ENCODE data around the gene BNC2.
"Not testable (repeated sequence)": the region's sequence is repeated elsewhere in the genome, so short reads cannot be mapped to it uniquely, and the experiment has no call there.

Gene BNC2

DNA sequence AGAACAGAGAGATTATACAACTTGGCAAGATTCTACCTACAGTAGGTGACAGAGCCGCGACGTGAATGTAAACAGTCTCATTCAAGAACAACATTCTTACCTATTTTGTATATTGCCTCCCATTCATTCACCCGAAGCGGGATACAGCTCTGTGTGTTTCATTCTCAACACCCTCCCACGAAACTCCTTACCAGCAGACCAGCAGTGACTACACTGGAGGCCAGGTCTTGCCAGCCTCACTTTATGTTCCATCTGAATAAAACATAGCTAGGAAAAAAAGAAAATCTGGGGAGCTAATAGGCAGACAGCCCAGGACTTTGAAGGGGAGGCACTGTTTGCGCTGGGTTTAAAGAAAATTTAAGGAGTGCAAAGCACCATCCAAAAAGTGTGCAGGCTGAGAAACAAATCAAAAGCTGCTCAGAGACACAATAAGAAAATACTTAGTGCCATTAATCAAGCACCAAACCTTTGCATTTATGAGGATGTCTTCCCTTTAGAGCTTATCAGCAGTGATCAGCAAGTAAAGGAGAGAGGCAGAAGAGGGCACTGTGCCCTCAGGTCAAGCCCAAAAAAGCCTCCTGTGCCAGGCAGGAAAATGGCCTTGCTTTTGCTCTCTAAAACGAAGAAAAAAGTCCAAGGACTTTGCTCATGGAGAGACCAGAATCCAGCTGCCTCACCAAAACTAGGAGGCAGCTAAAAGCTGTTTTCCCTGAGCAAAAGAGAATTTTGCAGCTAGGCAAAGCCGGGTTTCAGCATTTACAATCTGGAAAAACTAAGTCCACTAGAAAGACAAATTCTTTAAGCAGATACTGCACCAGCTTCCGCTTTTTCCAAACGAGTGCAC lies 295.1 kb downstream of the BNC2 start:
- peak in 1 of 2 experiments; percentile 35 for DNase-seq

DNA sequence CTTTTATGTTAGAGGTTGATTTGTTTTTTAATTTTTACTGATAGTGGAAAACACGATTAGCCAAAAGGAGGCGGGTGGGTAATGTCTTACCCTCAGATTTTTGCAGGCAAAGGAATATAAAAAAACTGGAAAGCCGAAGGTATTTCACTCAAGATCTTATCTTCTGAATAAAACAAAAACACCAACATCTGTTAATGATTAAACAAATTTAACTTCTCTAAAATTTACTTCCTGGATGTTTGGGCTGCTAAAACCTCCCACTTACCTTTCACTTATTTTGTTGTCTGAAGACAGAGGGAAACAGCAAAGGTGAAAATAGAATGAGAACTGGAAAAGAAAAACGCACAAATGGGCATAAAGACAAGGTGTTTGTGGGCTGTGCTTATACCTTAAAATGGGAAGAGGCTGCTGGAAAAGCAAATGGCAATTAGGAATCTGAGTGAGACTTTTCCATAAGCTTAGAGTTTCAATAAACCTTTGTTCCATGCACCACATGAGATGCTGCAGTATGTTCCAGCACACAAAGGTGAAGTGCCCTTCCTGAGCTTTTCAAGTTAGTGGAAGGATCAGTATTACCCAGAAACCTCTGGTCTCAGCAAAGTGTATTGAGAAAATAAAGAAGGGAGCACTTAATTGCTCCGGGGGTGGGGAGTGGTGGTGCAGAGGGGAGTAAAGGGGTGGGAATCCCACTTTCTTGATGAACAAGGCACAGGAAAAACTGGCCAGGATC lies 298.3 kb downstream of the BNC2 start:
- peak; percentile 51 to 61 for DNase-seq

DNA sequence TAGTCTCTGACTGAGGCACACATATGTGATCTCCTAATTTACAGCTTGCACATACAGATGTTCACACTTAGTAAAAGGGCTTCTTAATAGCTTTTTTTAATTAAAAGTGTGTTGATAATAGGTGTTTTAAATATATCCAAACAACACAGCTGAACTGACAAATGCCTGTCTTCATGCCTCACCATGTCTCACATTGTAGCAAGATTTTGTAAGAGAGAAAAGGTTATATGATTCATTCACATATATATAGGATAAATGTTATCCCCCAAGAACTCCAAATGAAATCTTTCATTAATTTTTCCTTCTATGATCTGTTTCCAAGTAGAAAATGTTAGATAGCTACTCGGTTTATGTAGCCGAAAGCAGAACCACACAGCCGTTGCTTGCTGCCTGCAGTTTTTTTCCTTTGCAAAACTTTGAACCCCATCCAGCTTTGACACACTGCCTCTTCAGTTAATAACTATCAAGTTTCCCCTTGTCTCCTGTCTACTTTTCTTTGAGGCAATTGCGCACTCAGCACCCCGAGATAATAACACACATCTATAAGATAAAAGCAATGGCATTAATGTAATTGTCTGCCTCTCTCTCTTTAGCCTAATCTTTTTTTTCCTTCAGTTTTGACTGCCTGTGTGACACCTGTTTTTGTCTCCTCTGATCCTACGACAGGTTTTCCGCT lies 299.2 kb downstream of the BNC2 start:
- peak; percentile 18 to 41 for DNase-seq

DNA sequence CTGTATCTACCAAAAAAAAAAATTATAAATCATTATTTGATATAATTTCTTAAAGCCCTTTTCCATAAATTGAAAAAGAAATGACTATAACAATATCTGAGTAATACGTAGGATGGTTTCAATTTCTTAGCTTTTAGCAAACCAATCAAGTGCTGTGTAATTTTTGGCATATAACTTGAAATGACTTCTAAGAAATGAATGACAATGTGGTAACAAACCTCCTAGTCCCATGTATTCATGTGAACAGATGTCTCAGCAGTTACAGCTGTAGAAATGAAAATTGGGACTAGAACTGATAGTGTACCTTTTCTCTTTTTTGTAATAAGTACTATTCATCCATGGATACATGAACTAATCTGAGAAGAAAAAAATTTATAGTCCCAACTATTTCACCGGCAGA lies 307.0 kb downstream of the BNC2 start:
- no peak for DNase-seq

DNA sequence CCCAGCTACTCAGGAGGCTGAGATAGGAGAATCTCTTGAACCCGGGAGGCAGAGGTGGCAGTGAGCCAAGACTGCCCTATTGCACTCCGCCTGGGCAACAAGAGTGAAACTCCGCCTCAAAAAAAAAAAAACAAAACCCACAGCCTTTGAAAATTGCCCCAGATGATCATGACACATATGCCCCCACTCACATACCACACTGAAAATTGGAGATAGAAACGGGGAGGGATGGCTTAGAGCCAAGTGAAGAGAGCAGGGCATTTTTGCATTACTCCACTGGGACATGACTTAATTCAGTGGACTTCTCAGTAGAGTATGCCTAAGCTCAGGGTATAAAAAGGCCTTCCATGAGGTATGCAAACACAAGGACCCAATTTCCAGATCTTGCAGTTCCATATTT lies 309.3 kb downstream of the BNC2 start:
- DNase-seq: no peak

DNA sequence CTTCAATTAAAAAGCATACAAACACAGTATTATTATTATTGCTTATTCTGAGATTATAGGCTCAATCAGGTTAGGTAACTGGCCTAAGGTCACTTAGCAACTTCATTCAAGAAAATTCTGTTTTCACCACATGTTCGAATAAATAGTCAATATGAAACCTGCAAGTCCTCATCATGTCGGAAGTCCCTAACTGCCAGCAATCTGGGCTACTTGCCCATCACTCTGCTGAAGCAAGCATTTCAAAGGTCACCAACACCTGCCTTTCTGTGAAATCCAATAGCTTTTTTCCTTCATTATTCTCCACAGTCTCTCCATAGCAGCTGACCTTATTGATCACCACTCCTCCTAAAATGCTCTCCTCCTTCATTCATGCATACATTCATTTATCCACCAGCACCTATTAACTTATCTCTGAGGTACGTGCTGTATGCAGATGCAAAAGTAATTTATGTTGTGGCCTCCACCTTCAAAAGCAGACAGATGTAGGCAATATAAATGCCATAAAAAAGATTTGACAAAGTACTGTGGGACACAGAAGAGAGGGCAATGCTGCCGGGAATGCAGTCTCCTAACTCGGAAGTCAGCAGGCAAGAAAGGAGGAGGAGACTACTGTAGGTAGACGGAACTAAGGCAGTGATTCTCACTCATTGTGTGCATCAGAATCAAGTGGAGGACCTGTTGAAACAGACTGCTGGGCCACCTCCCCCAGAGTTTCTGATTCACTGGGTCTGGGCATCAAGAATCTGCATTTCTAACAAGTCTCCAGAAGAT lies 310.9 kb downstream of the BNC2 start:
- no peak for DNase-seq

DNA sequence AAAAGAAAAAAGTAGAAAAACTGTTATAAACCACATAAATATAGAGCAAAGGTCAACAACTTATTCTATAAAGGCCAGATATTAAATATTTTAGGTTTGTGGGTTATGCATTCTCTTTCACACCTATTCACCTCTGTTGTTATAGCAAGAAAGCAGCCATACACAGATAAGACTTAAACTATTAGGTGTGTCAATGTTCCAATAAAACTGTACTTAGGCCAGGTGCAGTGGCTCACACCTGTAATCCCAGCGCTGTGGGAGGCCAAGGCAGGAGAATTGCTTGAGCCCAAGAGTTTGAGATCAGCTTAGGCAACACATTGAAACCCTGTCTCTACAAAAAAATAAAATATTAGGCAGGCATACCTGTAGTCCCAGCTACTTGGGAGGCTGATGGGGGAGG lies 314.7 kb downstream of the BNC2 start:
- no peak for DNase-seq

DNA sequence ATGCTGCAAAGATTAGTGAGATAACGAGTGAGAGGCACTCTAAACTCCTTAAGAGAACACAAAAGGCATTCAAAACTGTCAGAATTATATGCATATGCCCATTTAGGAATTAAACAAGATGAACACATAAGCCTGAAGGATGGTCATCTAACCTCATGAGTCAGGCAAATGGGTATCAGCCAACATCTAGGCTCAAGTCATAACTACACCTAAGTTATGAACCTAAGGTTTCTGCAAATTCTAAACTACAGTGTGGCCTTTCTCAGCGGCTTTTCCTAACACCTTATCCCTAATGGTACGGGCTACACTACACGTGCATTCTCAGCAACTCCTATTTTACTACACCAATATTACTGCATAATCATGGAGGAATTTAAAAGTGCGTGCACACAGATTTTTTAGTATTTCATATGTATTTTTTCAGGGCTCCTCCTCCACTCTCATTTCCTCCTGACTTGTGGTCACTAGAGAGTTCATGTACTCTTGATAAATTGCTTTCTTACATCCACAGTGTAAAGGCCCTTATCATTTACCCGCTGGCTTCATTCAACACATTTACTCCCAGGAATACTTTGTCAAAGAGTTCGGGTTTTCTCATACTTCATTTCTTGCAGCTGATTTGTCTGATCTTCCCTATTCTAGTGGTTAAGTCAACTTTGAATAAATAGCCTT lies 316.5 kb downstream of the BNC2 start:
- DNase-seq: no peak

DNA sequence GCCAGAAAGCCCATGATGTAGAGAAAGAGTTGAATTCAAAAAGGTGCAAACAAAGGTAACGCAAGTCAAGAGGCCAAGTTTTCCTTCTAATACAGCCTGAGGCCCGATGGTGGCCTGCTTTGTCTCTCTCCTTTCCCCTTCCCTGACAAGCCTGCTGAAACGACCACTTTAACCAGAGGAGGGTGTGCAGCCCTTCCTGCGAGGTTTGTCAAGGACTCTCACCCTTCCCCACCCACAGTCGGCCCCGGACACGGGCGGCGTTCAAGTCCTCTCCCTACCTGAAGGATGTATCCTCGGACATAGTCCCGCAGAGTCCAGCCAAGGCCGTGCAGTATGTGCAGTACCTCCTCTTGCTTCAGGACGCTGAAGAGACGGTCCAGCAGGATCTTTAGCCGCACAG lies 318.2 kb downstream of the BNC2 start:
- no peak for DNase-seq

DNA sequence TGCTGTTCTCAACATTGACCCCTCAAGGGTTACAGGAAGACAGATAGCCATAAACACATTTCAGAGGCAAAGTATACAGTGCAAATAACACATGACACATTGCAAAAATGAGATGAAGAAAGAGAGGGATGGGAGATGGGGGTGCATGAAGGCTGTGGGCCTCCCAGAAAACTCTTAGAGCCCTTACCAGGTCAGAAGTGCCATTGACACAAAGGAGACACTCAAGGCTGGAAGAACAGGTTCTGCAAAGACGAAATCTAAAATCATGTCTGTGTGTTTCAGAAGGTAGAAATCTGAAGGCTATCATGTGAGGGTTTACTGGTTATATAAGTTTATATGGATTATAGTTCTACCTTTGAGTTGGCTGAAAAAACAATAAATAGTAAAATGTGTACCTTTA lies 318.8 kb downstream of the BNC2 start:
- no peak for DNase-seq

DNA sequence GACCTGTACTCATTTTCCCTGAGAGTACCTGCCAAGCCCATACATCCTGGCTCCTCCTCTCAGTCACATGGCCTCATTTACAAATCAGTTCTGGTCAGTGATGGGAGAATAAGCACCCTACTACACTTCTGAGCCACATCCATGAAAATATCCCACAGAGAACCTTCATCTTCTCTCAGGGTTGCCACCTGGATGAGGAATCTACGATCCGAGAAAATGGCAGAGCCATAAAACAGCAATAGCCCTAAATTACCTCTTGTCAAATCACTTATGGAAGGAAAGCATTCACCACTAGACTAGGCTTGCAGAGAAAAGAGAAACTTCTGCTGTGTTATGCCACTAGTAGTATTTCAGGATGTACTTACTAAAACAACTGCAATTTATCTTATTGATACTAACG lies 324.8 kb downstream of the BNC2 start:
- DNase-seq: no peak

DNA sequence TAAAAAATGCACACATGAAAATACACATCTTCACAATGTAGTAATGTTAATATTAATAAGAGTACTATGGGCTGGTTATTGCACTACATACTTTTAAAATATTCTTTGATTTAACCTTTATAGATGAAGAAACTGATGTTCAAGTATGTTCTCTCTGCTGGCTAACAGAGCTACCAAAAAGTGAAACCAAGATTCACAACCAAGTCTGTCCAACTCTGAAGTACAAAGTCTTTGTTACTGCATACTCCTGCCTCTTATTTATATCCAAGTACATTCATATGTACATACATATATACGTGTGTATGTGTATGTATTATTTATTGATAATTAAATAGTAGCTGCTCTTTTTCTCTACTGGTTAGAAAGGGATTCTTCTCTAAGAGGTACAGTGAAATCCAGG lies 325.6 kb downstream of the BNC2 start:
- no peak for DNase-seq

DNA sequence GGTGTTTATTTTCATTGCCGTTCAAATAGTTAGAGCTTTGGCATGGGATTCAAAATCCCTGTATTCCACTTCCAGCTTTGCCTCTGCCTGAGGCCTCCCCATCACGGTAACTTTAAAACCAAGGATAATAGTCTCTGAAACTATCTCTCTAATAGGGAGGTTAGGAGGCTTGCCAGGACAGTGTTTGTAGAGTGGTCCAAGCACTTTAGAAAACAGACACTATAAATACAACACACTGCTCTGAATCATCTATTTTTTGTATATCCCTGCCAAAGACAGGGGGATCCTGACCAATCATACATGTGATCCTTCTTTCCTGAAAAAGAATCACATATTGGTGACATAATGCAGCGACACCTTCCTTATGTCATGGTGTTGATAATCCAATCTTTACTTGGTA lies 326.8 kb downstream of the BNC2 start:
- DNase-seq: no peak

DNA sequence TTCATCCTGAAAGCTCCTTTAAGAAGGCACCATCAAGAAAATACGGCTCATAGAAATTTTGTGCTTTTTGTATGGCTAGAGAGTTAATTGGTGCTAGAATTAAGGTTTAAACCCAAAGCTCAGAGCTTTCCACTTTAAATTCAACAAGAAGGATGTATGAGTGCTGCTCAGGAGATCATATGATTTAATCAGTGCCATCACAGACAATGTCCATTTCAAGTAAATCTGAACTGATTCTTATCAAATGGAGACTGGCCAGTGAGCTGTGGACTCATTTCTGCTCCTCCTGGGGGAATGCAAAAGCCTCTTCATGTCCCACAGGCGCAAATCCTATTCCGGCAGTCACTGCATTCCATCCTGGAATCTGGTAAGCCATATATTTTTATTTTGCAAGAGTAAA lies 327.2 kb downstream of the BNC2 start:
- DNase-seq: no peak

DNA sequence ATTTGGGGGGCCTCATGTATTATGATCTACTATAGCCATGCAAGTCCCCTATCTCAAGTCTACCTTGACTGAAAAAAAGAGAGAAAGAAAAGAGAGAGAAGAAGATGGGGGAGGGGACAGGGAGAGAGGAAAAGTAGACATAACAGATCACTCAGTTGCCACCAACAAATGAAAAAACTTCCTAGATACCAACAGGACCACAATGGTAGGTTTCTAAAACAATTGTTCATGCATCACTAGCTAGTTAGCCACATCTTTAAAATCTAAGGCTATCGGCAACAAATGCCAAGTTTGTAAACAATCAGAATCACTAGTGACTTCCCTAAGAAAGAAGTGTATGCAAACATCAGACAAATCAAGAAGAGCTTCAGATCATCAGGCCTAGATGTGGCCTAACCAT lies 328.2 kb downstream of the BNC2 start:
- DNase-seq: no peak

DNA sequence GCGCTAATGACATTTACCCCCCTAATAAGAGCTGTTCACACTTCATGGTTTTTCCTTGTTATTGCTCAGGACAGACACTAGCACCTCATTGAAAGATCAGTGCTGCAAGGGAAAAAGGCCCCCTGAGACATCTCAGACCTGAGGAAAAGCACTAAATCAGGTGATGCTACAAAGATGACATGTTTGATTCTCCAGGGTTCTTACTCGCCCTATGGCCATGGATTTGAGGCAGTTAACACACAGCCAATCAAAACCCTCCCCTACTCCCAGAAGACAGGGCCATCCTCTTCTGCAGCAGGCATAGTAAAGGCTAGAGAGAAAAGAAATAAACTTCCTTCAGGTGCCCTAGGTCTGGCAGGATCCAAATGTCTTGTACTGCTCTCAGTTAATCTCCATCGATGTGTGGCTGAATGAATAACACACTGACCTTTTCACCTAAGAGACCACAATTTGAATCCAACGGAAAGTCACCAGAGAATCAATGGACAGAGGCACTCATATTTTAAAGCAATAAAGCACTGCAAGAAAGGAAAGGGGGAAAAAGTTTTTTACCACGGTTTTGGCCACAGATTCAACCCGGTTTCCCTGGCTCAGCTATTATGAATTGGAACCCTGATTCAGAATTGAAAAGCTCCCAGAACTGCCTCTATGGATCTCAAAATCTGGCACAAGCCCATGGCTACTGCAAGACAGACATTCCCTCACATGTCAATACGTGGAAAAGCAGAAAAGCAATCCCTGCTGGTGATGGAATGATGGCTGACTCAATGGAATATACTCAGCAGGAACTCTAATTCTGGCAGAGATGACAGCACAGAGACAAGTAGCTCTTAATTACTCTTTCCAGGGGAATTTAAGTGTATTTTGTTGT lies 329.5 kb downstream of the BNC2 start:
- DNase-seq: peak in 1 of 2 experiments; percentile 58

DNA sequence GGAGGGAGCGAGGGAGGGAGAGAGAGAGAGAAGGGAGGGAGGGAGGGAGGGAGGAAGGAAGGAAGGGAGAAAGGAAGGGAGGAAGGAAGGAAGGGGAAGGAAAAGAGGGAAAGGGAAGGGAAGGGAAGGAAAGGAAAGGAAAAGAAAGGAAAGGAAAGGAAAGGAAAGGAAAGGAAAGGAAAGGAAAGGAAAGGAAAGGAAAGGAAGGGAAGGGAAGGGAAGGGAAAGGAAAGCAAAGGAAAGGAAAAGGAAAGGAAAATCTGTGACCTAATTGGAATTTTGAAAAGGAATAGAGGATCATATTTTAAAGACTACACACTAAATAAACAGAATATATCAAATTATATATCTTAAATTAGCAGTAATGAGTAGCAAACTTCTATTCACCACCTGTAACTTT lies 330.8 kb downstream of the BNC2 start:
- not testable (repeated sequence) for DNase-seq

DNA sequence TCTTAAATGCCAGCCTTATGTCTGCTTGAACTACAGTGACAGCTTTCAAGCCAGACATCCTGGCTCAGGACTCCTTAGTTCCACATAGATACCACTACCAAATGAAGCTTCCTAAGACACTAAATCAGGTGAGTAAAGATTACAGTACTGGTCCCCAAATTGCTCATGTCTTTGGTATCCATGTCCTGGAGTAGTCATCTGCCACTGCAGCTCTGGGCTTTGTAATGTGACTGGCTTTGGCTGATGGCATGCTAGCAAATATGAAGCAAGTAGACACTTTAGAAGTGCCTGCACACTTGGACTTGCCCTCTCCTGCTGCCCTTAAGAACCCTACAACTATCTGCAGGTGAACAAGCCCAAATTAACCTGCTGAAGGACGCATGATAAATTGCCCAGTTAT lies 334.9 kb downstream of the BNC2 start:
- DNase-seq: no peak

DNA sequence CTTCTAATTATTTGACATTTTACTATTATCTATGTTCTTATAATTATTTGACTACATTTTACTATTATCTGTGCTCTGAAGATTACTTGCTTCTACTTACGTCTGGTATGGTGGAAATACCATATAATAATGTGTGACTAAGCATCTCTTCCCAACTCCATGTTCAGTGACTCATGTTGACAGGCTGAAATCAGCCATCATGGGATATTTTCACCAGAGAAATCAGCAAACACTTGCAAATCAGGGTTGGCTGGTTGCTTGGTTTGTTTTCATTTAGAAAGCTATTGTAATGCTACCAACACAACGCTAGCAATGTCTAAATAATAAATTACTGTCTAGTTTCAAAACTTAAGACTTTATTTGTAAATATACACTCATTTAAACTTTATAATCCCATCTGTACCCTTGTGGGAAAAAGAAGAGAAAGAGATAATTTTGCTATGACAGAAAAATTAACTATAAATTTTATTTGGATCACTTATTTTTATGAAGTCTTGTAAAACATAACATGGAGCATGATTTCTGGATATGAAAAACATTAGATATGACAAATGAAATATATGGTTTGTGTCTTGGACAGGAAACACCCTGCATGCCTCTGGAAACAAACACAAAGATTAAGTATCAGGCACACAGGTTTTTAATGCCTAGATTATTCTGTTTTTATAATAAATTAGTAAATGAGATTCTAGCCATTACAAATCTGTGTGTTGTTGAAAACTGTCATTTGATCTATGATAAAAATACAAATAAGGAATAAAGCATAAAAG lies 337.6 kb downstream of the BNC2 start:
- DNase-seq: peak; percentile 41 to 61

DNA sequence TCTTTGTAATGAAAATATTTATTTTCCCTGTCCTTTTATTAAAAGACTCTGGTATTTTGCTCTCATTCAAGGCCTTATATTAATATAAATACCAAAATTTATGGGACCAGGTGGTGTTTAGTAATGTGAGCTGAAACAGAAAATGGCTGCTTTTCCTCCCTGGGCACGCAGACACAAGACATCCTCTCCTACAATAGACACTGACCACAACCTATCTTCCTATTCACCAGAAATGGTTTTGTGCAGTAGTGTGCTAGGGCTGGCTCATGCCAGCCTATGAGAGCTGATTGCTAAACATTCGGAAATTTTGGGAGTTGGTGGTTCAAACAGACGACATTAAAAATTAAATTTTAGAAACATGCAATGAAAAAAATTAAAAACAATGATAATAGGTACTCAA lies 338.2 kb downstream of the BNC2 start:
- DNase-seq: peak; percentile 61 to 67

All from NCI-H526 (cell line).